GM23248 (cell line): ENCODE measurements around the gene LZTS2. TPM values are rescaled to one million over a fixed set of nuclear protein-coding genes. Genes with fewer than 3 reads are reported as not detected.

ENCODE experiments used
- DNase-seq: peaks from one replicate; pipeline ENCODE4 v3.0.0-alpha.2; 2015
- H2AFZ ChIP-seq: fragments of 200-600 bp; sonication (generic); 2 replicates; pipeline ENCODE4 v1.6.1; 2016; ENCODE audit warnings: antibody characterized with exemption
- H3F3A ChIP-seq: fragments of 200-600 bp; sonication (generic); 2 replicates; pipeline ENCODE4 v1.6.1; 2016; ENCODE audit warnings: mild to moderate bottlenecking, antibody characterized with exemption, mixed run types; ENCODE audit not compliant: insufficient read depth
- H3K27ac ChIP-seq: fragments of 200-600 bp; sonication (generic); 2 replicates; pipeline ENCODE4 v1.5.1; 2016; ENCODE audit warnings: mild to moderate bottlenecking
- H3K27me3 ChIP-seq: fragments of 200-600 bp; sonication (generic); replicated peaks from 2 replicates; pipeline ENCODE4 v1.6.1; 2016; ENCODE audit warnings: mild to moderate bottlenecking; ENCODE audit not compliant: insufficient read depth
- H3K36me3 ChIP-seq: fragments of 200-600 bp; sonication (generic); 2 replicates; pipeline ENCODE4 v1.6.1; 2016; ENCODE audit warnings: low read depth, mild to moderate bottlenecking
- H3K4me1 ChIP-seq: fragments of 200-600 bp; sonication (generic); 2 replicates; pipeline ENCODE4 v1.6.1; 2016; ENCODE audit warnings: mild to moderate bottlenecking; ENCODE audit not compliant: insufficient read depth
- H3K4me2 ChIP-seq: fragments of 200-600 bp; sonication (generic); one replicate; pipeline ENCODE4 v1.6.1; 2016; ENCODE audit warnings: mild to moderate bottlenecking; ENCODE audit not compliant: unreplicated experiment
- H3K4me3 ChIP-seq: fragments of 200-600 bp; sonication (generic); 2 replicates; pipeline ENCODE4 v1.5.1; 2016; ENCODE audit warnings: mild to moderate bottlenecking
- H3K79me2 ChIP-seq: fragments of 200-600 bp; sonication (generic); 2 replicates; pipeline ENCODE4 v1.6.1; 2016; ENCODE audit warnings: mild to moderate bottlenecking; ENCODE audit not compliant: insufficient read depth
- H3K9ac ChIP-seq: fragments of 200-600 bp; sonication (generic); 2 replicates; pipeline ENCODE4 v1.6.1; 2016; ENCODE audit warnings: mild to moderate bottlenecking
- H3K9me2 ChIP-seq: fragments of 200-600 bp; sonication (generic); 2 replicates; pipeline ENCODE4 v1.6.1; 2016; ENCODE audit warnings: mixed run types, mild to moderate bottlenecking, moderate library complexity; ENCODE audit not compliant: insufficient read depth
- H3K9me3 ChIP-seq: fragments of 200-600 bp; sonication (generic); one replicate; pipeline ENCODE4 v1.6.1; 2017; ENCODE audit warnings: low read depth
- H4K20me1 ChIP-seq: fragments of 200-600 bp; sonication (generic); 2 replicates; pipeline ENCODE4 v1.6.0; 2016; ENCODE audit not compliant: insufficient read depth
- EZH2 ChIP-seq: fragments of 200-600 bp; sonication (generic); IDR thresholded peaks from 2 replicates; pipeline ENCODE4 v1.6.1; 2018; ENCODE audit warnings: antibody characterized with exemption, mild to moderate bottlenecking; ENCODE audit not compliant: insufficient read depth, poor library complexity, severe bottlenecking
- EZH2phosphoT487 ChIP-seq: fragments of 200-600 bp; sonication (generic); IDR thresholded peaks from 2 replicates; pipeline ENCODE4 v1.6.1; 2018; ENCODE audit warnings: antibody characterized with exemption, moderate library complexity, mild to moderate bottlenecking, low read depth; ENCODE audit not compliant: insufficient read depth
- WGBS, 2 experiments: methylation state at CpG; one replicate each; pipeline ENCODE4 v1.1.6; 2015 to 2017; ENCODE audit warnings: low lambda C conversion rate in 2 of 2, low coverage in 1 of 2; ENCODE audit errors: missing lambda C conversion rate in 2 of 2; 5-methylcytosine and 5-hydroxymethylcytosine counted together
- in situ Hi-C: fragments of 300-500 bp; cut with MboI; formaldehyde crosslinking; loops from 2 replicates; pipeline ENCODE4 v1.15.0; 2020
- polyA plus RNA-seq: library from polyadenylated mRNA; unstranded; fragments of >200 nt; fragmentation: Nextera tagmentation; extraction: Ambion mirVana; gene quantifications from 2 replicates; pipeline ENCODE4 v1.2.1, GENCODE V29; 2016
- total RNA-seq: library from RNA; depleted of rRNA; stranded (reverse); fragments of >200 nt; shearing (Covaris generic); gene quantifications from 2 replicates; pipeline ENCODE4 v1.2.3, GENCODE V29; 2014

Gene LZTS2
- total and polyA plus RNA-seq, 2 experiments from 2014 or later: 51.1 to 95.2 TPM

GRCh38 chr10:101020427-101021075 lies 20.9 kb downstream of the LZTS2 start:
- in situ Hi-C loops: no loop called here
- Histone ChIP-seq H3F3A (no peaks in the 10 kb centered on the region), H3K27me3 (no peaks in the 10 kb centered on the region), H4K20me1 (no peaks in the 10 kb centered on the region), H2AFZ (no peak overlapping the region), H3K4me1 (no peaks in the 10 kb centered on the region), H3K9me2 (no peaks in the 10 kb centered on the region), H3K9ac (no peak overlapping the region), H3K4me2 (no peak overlapping the region), H3K4me3 (no peak overlapping the region), H3K79me2 (no peaks in the 10 kb centered on the region), H3K36me3 (no peaks in the 10 kb centered on the region), H3K9me3 (no peaks in the 10 kb centered on the region), H3K27ac (no peak overlapping the region)
- no peak for TF ChIP-seq EZH2phosphoT487
- no peak for TF ChIP-seq EZH2
- DNase-seq: no peak
- WGBS, 2 experiments: 74 to 77% methylated on average over 10 of the region's 10 CpGs

GRCh38 chr10:101021239-101021638 lies 21.6 kb downstream of the LZTS2 start:
- TF ChIP-seq EZH2 (no peak), EZH2phosphoT487 (no peak)
- Histone ChIP-seq H3K36me3 (no peaks in the 10 kb centered on the region), H3K4me2 (no peak overlapping the region), H3K9me2 (no peaks in the 10 kb centered on the region), H4K20me1 (no peaks in the 10 kb centered on the region), H3K4me3 (no peak overlapping the region), H3K9me3 (no peaks in the 10 kb centered on the region), H2AFZ (no peak overlapping the region), H3K27me3 (no peaks in the 10 kb centered on the region), H3K79me2 (no peaks in the 10 kb centered on the region), H3K27ac (no peak overlapping the region), H3F3A (no peaks in the 10 kb centered on the region), H3K4me1 (no peaks in the 10 kb centered on the region), H3K9ac (no peak overlapping the region)
- 77 to 79% methylated on average over 3 to 4 of the region's 4 CpGs for WGBS, 2 experiments
- in situ Hi-C loops: no loop called here
- no peak for DNase-seq

- no peak overlapping the region for H3K4me2 ChIP-seq
- no peaks in the 10 kb centered on the region for H3K9me3 ChIP-seq
- in situ Hi-C loops: no loop called here
- no peaks in the 10 kb centered on the region for H4K20me1 ChIP-seq
- no peaks in the 10 kb centered on the region for H3K27me3 ChIP-seq
- TF ChIP-seq EZH2: no peak
- no peak for TF ChIP-seq EZH2phosphoT487
- no peak overlapping the region for H3K9ac ChIP-seq
- WGBS, 2 experiments: 75 to 79% methylated on average over 10 to 11 of the region's 11 CpGs
- no peak overlapping the region for H3K27ac ChIP-seq
- no peak overlapping the region for H3K4me3 ChIP-seq
- H3K79me2 ChIP-seq: no peaks in the 10 kb centered on the region
- no peaks in the 10 kb centered on the region for H3F3A ChIP-seq
- H2AFZ ChIP-seq: no peak overlapping the region
- no peak for DNase-seq
- no peaks in the 10 kb centered on the region for H3K9me2 ChIP-seq
- H3K4me1 ChIP-seq: no peaks in the 10 kb centered on the region
- H3K36me3 ChIP-seq: no peaks in the 10 kb centered on the region
Observed at GRCh38 chr10:101021692-101022251, 22.2 kb downstream of the LZTS2 start.

GRCh38 chr10:101022967-101023705 lies 23.5 kb downstream of the LZTS2 start:
- H3K4me3 ChIP-seq: no peak overlapping the region
- no peak for DNase-seq
- no peaks in the 10 kb centered on the region for H3K9me3 ChIP-seq
- H3K27me3 ChIP-seq: no peaks in the 10 kb centered on the region
- H3K9me2 ChIP-seq: no peaks in the 10 kb centered on the region
- no peaks in the 10 kb centered on the region for H3F3A ChIP-seq
- H4K20me1 ChIP-seq: no peaks in the 10 kb centered on the region
- no peaks in the 10 kb centered on the region for H3K4me1 ChIP-seq
- in situ Hi-C loops: no loop called here
- H2AFZ ChIP-seq: no peak overlapping the region
- H3K36me3 ChIP-seq: no peaks in the 10 kb centered on the region
- H3K9ac ChIP-seq: no peak overlapping the region
- no peak overlapping the region for H3K27ac ChIP-seq
- WGBS, 2 experiments: 80 to 82% methylated on average over 12 to 15 of the region's 15 CpGs
- H3K4me2 ChIP-seq: no peak overlapping the region
- TF ChIP-seq EZH2phosphoT487: no peak
- no peaks in the 10 kb centered on the region for H3K79me2 ChIP-seq
